ENCODE measurements around the gene CEP43.

GRCh38 chr6:167020206-167020605 lies 21.0 kb downstream of the CEP43 start:
- TF ChIP-seq CTCF (IDR thresholded peaks at IDR 0.05), result no peak
- TF ChIP-seq POLR2A (IDR thresholded peaks at IDR 0.05), result no peak
- no peak for TF ChIP-seq EP300 (IDR thresholded peaks at IDR 0.05)

All from ovary (tissue), 3 donors.